Spleen (tissue), 11 donors: Measurements from ENCODE around the gene ERN2. TPM values are rescaled to one million over a fixed set of nuclear protein-coding genes. Genes with fewer than 3 reads are reported as not detected.

Experiments
- DNase-seq: peaks from one replicate; pipeline ENCODE4 v3.0.0-alpha.2; 2020
- H3K27ac ChIP-seq, 8 donors: fragments of 200-600 bp; sonication (generic) in 7 of 8; 1 replicate in 4 of 8; 2 replicates in 4 of 8; pipeline versions ENCODE4 v1.5.0 to v1.8.0; 2016 to 2021; ENCODE audit warnings: inconsistent platforms in 4 of 8, mild to moderate bottlenecking in 4 of 8, moderate library complexity in 1 of 8
- H3K27me3 ChIP-seq, 7 donors: fragments of 200-600 bp; sonication (generic) in 6 of 7; replicated peaks in 1 of 7; 1 replicate in 4 of 7; 2 replicates in 3 of 7; pipeline versions ENCODE4 v1.5.0 to v1.8.0; 2016 to 2021; ENCODE audit warnings: inconsistent platforms in 3 of 7, mild to moderate bottlenecking in 1 of 7
- H3K36me3 ChIP-seq, 6 donors: fragments of 200-600 bp; sonication (generic) in 5 of 6; 1 replicate in 4 of 6; 2 replicates in 2 of 6; pipeline versions ENCODE4 v1.5.0 to v1.8.0; 2016 to 2021; ENCODE audit warnings: inconsistent platforms in 2 of 6
- H3K4me1 ChIP-seq, 6 donors: fragments of 200-600 bp; sonication (generic) in 5 of 6; 1 replicate in 3 of 6; 2 replicates in 3 of 6; pipeline versions ENCODE4 v1.5.0 to v1.8.0; 2016 to 2021; ENCODE audit warnings: inconsistent platforms in 3 of 6
- H3K4me3 ChIP-seq, 8 donors: fragments of 200-600 bp; sonication (generic) in 7 of 8; 1 replicate in 4 of 8; 2 replicates in 4 of 8; pipeline versions ENCODE4 v1.5.0 to v1.8.0; 2016 to 2021; ENCODE audit warnings: inconsistent platforms in 4 of 8, mild to moderate bottlenecking in 4 of 8, moderate library complexity in 2 of 8
- H3K9me3 ChIP-seq, 8 donors: fragments of 200-600 bp; sonication (generic) in 7 of 8; 1 replicate in 4 of 8; 2 replicates in 4 of 8; pipeline versions ENCODE4 v1.5.0 to v1.8.0; 2016 to 2021; ENCODE audit warnings: inconsistent platforms in 4 of 8
- POLR2A ChIP-seq, 3 donors: fragments of 450-650 bp; IDR thresholded peaks; one replicate each; pipeline ENCODE4 v1.5.1; 2017; ENCODE audit warnings: antibody characterized with exemption in 3 of 3, mild to moderate bottlenecking in 1 of 3
- POLR2AphosphoS5 ChIP-seq, 3 donors: sonication (generic); formaldehyde crosslinking; IDR thresholded peaks; one replicate each; pipeline ENCODE4 v1.5.1; 2017; ENCODE audit warnings: antibody characterized with exemption in 3 of 3
- WGBS, 5 donors: extraction: QIAGEN DNeasy Blood & Tissue Kit in 3 of 5; methylation state at CpG; one replicate each; pipeline versions ENCODE4 v1.1.5 to v1.1.7; 2013 to 2018; 5-methylcytosine and 5-hydroxymethylcytosine counted together
- intact Hi-C: fragments of 100-400 bp; cut with DNase I; formaldehyde crosslinking; loops from one replicate; pipeline ENCODE4 v1.15.0; 2023; ENCODE audit warnings: low total_unique reads
- polyA plus RNA-seq, 3 donors: library from polyadenylated mRNA; stranded (reverse); fragments of 200-250 nt; gene quantifications; one replicate each; pipeline ENCODE4 v1.2.1, GENCODE V29; 2013
- total RNA-seq, 7 donors: library from RNA; depleted of rRNA in 3 of 7; stranded (reverse); fragments of >200 nt in 3 of 7; fragmentation: NEBNext Ultra II Directional in 4 of 7; extraction: Animal tissue kit (Norgen Biotek cat#: 25700) in 4 of 7; gene quantifications; one replicate each; pipeline versions ENCODE4 v1.1.0 to v1.2.1, GENCODE V29; 2016 to 2021
- TF ChIP-seq, protein P1 (sequence below), 11 experiments: fragments of 200-600 bp in 7 of 11; fragments of 450-650 bp in 4 of 11; sonication (generic) in 4 of 11; IDR thresholded peaks in 8 of 11; conservative IDR thresholded peaks in 3 of 11; 1 replicate in 7 of 11; 2 replicates in 4 of 11; pipeline versions ENCODE4 v1.4.0 to v1.8.0; 2016 to 2021; ENCODE audit warnings: antibody characterized with exemption in 11 of 11, inconsistent platforms in 4 of 11, mild to moderate bottlenecking in 1 of 11
- donor health status: healthy with polysubstance abuse.
- donor health status: DM: no; HTN: no; CAD: no; lungs with moderate emphysema.
- donor health status: DM: no; HTN: no; CAD: no.
- donor health status: Bipolar disorder and iron deficiency.
- donor health status: healthy.
- donor health status: DM: no; HTN: no; CAD: no.
- donor health status: DM: yes; HTN: yes; CAD: no.

ERN2 gene
- total and polyA plus RNA-seq, 10 donors, result 0.05 TPM; not detected in 9

DNA sequence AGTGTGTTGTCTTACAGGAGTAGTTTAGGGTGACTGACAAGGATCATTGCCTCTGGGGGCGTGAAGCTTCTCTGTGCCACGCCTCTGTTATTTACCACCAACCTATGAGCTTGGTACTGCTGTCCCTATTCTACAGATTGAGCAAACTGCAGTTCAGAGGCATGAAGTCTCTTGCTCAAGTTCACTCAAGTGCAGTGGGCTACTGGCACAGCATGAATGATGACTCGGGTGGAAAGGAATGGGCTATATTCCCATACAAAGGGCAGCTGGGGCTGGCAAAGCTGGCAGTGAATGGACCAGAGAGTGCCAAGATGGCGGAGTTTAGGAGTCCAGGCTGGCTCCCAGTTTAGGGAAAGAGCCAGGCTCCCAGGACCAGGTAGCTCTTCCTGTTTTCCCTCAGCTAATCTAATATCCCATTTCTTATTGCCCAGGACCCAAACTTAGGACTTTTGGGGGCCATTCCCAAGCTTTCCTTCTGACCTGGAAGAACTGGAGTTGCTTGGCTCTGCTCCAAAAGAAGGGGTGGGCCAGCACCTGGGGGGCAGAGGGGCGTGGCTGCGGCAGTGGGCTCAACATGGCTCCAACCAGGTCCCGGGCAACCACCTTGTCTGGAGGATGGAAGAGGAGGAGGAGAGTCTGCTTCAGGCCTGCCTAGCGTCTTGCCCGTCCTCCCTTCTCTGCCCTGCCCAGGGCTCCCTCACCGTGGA, 21.4 kb downstream of the ERN2 start:
- H3K4me3 ChIP-seq, result no peak overlapping the region
- intact Hi-C loops, result no loop called here
- no peak for DNase-seq
- no peaks in the 10 kb centered on the region for H3K9me3 ChIP-seq
- H3K27me3 ChIP-seq, result peaks cover 0 to 6% (median 0%) of the 10 kb centered on the region in 7 donors
- no peak overlapping the region for H3K27ac ChIP-seq
- peaks cover 0 to 11% (median 5%) of the 10 kb centered on the region in 6 donors for H3K4me1 ChIP-seq
- WGBS, 5 donors, result 91 to 97% (median 95%) methylated on average over 10 of the region's 10 CpGs
- peaks cover 0 to 59% (median 45%) of the 10 kb centered on the region in 6 donors for H3K36me3 ChIP-seq
- TF ChIP-seq POLR2A (IDR thresholded peaks at IDR 0.05), result no peak
- TF ChIP-seq, protein P1, sequence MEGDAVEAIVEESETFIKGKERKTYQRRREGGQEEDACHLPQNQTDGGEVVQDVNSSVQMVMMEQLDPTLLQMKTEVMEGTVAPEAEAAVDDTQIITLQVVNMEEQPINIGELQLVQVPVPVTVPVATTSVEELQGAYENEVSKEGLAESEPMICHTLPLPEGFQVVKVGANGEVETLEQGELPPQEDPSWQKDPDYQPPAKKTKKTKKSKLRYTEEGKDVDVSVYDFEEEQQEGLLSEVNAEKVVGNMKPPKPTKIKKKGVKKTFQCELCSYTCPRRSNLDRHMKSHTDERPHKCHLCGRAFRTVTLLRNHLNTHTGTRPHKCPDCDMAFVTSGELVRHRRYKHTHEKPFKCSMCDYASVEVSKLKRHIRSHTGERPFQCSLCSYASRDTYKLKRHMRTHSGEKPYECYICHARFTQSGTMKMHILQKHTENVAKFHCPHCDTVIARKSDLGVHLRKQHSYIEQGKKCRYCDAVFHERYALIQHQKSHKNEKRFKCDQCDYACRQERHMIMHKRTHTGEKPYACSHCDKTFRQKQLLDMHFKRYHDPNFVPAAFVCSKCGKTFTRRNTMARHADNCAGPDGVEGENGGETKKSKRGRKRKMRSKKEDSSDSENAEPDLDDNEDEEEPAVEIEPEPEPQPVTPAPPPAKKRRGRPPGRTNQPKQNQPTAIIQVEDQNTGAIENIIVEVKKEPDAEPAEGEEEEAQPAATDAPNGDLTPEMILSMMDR (IDR thresholded peaks at IDR 0.05 in 8 of 11, conservative IDR thresholded peaks at IDR 0.05 in 3 of 11), result no peak
- TF ChIP-seq POLR2AphosphoS5 (IDR thresholded peaks at IDR 0.05), result no peak

DNA sequence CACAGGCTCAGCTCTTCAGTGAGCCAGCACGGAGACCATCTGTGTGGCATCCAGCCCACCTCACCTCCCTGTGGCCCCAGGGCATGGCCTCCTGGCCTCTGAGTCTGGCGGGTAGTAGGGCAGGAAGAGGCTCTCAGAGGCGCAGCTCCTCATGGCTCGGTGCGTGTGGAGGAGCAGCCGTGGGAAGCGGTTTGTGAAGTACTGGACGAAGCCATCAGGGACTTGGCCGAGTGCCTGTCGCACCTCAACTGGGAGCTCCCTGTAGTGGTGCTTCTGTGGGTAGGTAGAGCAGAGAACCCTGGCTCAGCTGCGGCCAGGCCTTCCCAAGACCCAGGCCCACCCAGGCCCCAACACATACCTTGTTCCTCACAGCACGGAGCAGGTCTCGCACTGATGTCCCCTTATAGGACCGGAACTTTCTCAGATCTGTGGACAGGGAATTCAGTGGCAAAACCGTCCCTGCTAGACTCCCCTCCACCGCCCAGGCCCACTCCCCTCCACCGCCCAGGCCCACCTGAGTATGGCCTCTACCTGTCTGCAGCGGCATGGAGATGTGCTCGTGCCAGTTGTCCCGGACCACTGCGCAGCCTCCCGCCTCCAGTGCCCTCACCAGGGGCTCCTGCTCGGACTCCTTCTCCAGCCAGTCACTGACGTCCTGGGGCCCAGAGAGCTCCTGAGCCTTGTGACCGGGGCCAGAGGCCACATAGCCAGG, 22.1 kb downstream of the ERN2 start:
- 92 to 97% (median 96%) methylated on average over 18 to 25 of the region's 25 CpGs for WGBS, 5 donors

DNA sequence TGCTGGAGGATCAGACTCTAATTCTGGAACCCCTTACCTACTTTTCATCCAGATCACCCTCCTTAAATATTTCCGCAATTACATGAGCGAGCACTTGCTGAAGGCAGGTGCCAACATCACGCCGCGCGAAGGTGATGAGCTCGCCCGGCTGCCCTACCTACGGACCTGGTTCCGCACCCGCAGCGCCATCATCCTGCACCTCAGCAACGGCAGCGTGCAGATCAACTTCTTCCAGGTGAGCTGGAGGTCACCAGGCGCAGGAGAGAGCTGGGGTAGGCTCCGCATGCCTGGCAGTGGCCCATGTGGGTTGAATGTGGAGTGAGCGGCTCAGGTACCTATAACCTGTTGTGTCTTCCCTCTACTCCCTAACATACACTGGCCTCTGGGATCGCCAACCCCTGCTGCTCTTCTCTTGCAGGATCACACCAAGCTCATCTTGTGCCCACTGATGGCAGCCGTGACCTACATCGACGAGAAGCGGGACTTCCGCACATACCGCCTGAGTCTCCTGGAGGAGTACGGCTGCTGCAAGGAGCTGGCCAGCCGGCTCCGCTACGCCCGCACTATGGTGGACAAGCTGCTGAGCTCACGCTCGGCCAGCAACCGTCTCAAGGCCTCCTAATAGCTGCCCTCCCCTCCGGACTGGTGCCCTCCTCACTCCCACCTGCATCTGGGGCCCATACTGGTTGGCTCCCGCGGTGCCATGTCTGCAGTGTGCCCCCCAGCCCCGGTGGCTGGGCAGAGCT, 23.4 kb downstream of the ERN2 start:
- intact Hi-C loops, result no loop called here
- H3K4me3 ChIP-seq, result no peak overlapping the region
- 95 to 98% (median 97%) methylated on average over 25 to 36 of the region's 36 CpGs for whole genome bisulfite sequencing, 5 donors
- no peak overlapping the region for H3K27ac ChIP-seq
- no peak for DNase-seq
- H3K36me3 ChIP-seq, result peaks cover 0 to 80% (median 47%) of the 10 kb centered on the region in 6 donors
- peak in 1 of 3 donors; percentile 22 for TF ChIP-seq POLR2AphosphoS5 (IDR thresholded peaks at IDR 0.05)
- TF ChIP-seq, protein P1 (IDR thresholded peaks at IDR 0.05 in 8 of 11, conservative IDR thresholded peaks at IDR 0.05 in 3 of 11), result no peak
- H3K27me3 ChIP-seq, result no peaks in the 10 kb centered on the region
- H3K4me1 ChIP-seq, result peaks cover 0 to 4% (median 1%) of the 10 kb centered on the region in 6 donors
- no peaks in the 10 kb centered on the region for H3K9me3 ChIP-seq

More for the DNA sequence above, 22.1 kb downstream of the ERN2 start:
- Histone ChIP-seq H3K4me1 (peaks cover 0 to 11% (median 5%) of the 10 kb centered on the region in 6 donors), H3K4me3 (no peak overlapping the region), H3K27me3 (peaks cover 0 to 6% (median 0%) of the 10 kb centered on the region in 7 donors), H3K27ac (no peak overlapping the region), H3K36me3 (peaks cover 0 to 66% (median 45%) of the 10 kb centered on the region in 6 donors), H3K9me3 (no peaks in the 10 kb centered on the region)
- intact Hi-C loops, result no loop called here
- peak; percentile 41 for DNase-seq
- TF ChIP-seq, protein P1 (IDR thresholded peaks at IDR 0.05 in 8 of 11, conservative IDR thresholded peaks at IDR 0.05 in 3 of 11), result no peak
- TF ChIP-seq POLR2AphosphoS5 (IDR thresholded peaks at IDR 0.05), result no peak
